PC-3 (cell line): ENCODE measurements around the gene AFF3. TPM values are rescaled to one million over a fixed set of nuclear protein-coding genes. Genes with fewer than 3 reads are reported as not detected.

Experiments
- ATAC-seq: fragments of 200-7000 bp; cut with Tn5 transposase; 2 replicates; pipeline ENCODE4 v1.9.1; 2020; ENCODE audit warnings: mild to moderate bottlenecking, moderate library complexity
- BruUV-seq: library from RNA; stranded (reverse); fragments of 400-500 nt; replicated peaks from 2 replicates; lab custom pipeline; 2021; lab: Mats Ljungman, UMichigan
- CTCF ChIA-PET: fragments of 300-600 bp; sonication (Branson Sonifier 250); formaldehyde crosslinking; loops from one replicate; lab custom pipeline; 2022; ENCODE audit warnings: antibody characterized with exemption; lab: Charles Lee
- POLR2A ChIA-PET: fragments of 300-600 bp; sonication (Branson Sonifier 250); formaldehyde crosslinking; loops from one replicate; lab custom pipeline; 2022; ENCODE audit warnings: antibody characterized with exemption; ENCODE audit not compliant: unreplicated experiment; lab: Charles Lee
- DNase-seq: peaks from one replicate; pipeline ENCODE4 v3.0.0-alpha.2; 2015
- H2AFZ ChIP-seq: fragments of 300-600 bp; sonication (generic); 2 replicates; pipeline ENCODE4 v1.6.0; 2016; ENCODE audit warnings: antibody characterized with exemption, low read length
- H3F3A ChIP-seq: fragments of 300-600 bp; sonication (generic); one replicate; pipeline ENCODE4 v1.6.0; 2017; ENCODE audit warnings: antibody characterized with exemption, low read length, control low read depth, mild to moderate bottlenecking; ENCODE audit not compliant: unreplicated experiment
- H3K27ac ChIP-seq: fragments of 300-600 bp; sonication (generic); 2 replicates; pipeline ENCODE4 v1.5.1; 2016; ENCODE audit warnings: mild to moderate bottlenecking, low read length
- H3K27me3 ChIP-seq: fragments of 300-600 bp; sonication (generic); 2 replicates; pipeline ENCODE4 v1.6.1; 2016; ENCODE audit warnings: low read length, mixed read lengths
- H3K36me3 ChIP-seq: fragments of 300-600 bp; sonication (generic); 2 replicates; pipeline ENCODE4 v1.6.1; 2016; ENCODE audit warnings: low read depth, mixed run types, low read length, mixed read lengths
- H3K4me1 ChIP-seq: fragments of 300-600 bp; sonication (generic); 2 replicates; pipeline ENCODE4 v1.5.1; 2016; ENCODE audit warnings: low read length; ENCODE audit not compliant: insufficient read depth
- H3K4me2 ChIP-seq: fragments of 300-600 bp; sonication (generic); 2 replicates; pipeline ENCODE4 v1.6.0; 2016; ENCODE audit warnings: low read length
- H3K4me3 ChIP-seq: fragments of 300-600 bp; sonication (generic); 2 replicates; pipeline ENCODE4 v1.5.1; 2016; ENCODE audit warnings: mild to moderate bottlenecking, low read length, mixed read lengths
- H3K79me2 ChIP-seq: fragments of 300-600 bp; sonication (generic); 2 replicates; pipeline ENCODE4 v1.6.1; 2017; ENCODE audit warnings: low read length, mixed read lengths
- H3K9ac ChIP-seq: fragments of 300-600 bp; sonication (generic); 2 replicates; pipeline ENCODE4 v1.6.0; 2016; ENCODE audit warnings: mild to moderate bottlenecking, low read length
- H3K9me2 ChIP-seq: fragments of 300-600 bp; sonication (generic); replicated peaks from 2 replicates; pipeline ENCODE4 v1.6.1; 2016; ENCODE audit warnings: mixed run types, low read length, mixed read lengths
- H3K9me3 ChIP-seq: fragments of 300-600 bp; sonication (generic); 2 replicates; pipeline ENCODE4 v1.6.1; 2016; ENCODE audit warnings: low read length, mixed read lengths
- H4K20me1 ChIP-seq: fragments of 300-600 bp; sonication (generic); 2 replicates; pipeline ENCODE4 v1.6.1; 2016; ENCODE audit warnings: low read length, mixed read lengths
- EZH2 ChIP-seq: fragments of 300-600 bp; sonication (generic); IDR thresholded peaks from one replicate; pipeline ENCODE4 v1.6.1; 2017; ENCODE audit warnings: antibody characterized with exemption, mild to moderate bottlenecking, low read length; ENCODE audit not compliant: unreplicated experiment
- EZH2phosphoT487 ChIP-seq: fragments of 300-600 bp; sonication (generic); IDR thresholded peaks from 2 replicates; pipeline ENCODE4 v1.6.1; 2018; ENCODE audit warnings: mild to moderate bottlenecking, antibody characterized with exemption, low read length, borderline replicate concordance
- intact Hi-C: fragments of 100-400 bp; cut with micrococcal nuclease; formaldehyde crosslinking; loops from 2 replicates; pipeline ENCODE4 v1.9.0; 2023
- total RNA-seq: library from RNA; depleted of rRNA; stranded (reverse); fragments of >200 nt; gene quantifications from 2 replicates; pipeline ENCODE4 v1.2.3, GENCODE V29; 2014
- TF ChIP-seq, protein P1 (sequence below): fragments of 300-600 bp; sonication (generic); conservative IDR thresholded peaks from 2 replicates; pipeline ENCODE4 v1.5.1; 2017; ENCODE audit warnings: antibody characterized with exemption, low read depth, mild to moderate bottlenecking, low read length

The AFF3 gene
- total RNA-seq, 1 experiment from 2014 or later = 0.04 TPM

DNA sequence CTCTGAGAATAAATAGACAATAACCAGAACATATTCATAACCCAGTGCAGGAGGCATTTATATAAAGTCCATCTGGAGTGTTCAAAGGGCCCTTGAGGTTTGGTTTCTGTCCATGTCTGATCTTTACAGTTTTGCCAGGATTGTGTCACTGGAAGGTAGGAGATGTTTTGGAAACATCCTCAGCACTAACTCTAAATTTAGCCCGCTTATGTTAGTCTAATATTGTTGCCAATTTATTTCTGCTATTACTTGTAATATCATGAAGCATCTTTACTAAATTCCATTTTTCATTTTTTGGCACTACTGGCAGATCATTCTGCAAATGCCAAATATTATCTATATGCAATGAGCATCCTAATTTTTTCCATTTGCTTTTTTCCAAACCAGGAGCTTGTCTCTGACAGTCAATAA lies 630.2 kb downstream of the AFF3 start:
- no peaks in the 10 kb centered on the region for H3K36me3 ChIP-seq
- H4K20me1 ChIP-seq = no peaks in the 10 kb centered on the region
- H3K79me2 ChIP-seq = no peaks in the 10 kb centered on the region
- intact Hi-C loops = no loop called here
- no TSS peak for BruUV-seq
- H3K9me3 ChIP-seq = no peaks in the 10 kb centered on the region
- ATAC-seq = no peak
- CTCF ChIA-PET = no interaction called here
- no peak overlapping the region for H3K27ac ChIP-seq
- H3K4me1 ChIP-seq = no peaks in the 10 kb centered on the region
- no peaks in the 10 kb centered on the region for H3K27me3 ChIP-seq
- no peak for TF ChIP-seq EZH2phosphoT487
- no peak for TF ChIP-seq EZH2
- TF ChIP-seq, protein P1, sequence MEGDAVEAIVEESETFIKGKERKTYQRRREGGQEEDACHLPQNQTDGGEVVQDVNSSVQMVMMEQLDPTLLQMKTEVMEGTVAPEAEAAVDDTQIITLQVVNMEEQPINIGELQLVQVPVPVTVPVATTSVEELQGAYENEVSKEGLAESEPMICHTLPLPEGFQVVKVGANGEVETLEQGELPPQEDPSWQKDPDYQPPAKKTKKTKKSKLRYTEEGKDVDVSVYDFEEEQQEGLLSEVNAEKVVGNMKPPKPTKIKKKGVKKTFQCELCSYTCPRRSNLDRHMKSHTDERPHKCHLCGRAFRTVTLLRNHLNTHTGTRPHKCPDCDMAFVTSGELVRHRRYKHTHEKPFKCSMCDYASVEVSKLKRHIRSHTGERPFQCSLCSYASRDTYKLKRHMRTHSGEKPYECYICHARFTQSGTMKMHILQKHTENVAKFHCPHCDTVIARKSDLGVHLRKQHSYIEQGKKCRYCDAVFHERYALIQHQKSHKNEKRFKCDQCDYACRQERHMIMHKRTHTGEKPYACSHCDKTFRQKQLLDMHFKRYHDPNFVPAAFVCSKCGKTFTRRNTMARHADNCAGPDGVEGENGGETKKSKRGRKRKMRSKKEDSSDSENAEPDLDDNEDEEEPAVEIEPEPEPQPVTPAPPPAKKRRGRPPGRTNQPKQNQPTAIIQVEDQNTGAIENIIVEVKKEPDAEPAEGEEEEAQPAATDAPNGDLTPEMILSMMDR = no peak
- H3K4me3 ChIP-seq = no peak overlapping the region
- H2AFZ ChIP-seq = no peak overlapping the region
- H3K9me2 ChIP-seq = no peaks in the 10 kb centered on the region
- no peak for DNase-seq
- no peaks in the 10 kb centered on the region for H3F3A ChIP-seq
- no peak overlapping the region for H3K9ac ChIP-seq
- no peak overlapping the region for H3K4me2 ChIP-seq
- POLR2A ChIA-PET = no interaction called here

DNA sequence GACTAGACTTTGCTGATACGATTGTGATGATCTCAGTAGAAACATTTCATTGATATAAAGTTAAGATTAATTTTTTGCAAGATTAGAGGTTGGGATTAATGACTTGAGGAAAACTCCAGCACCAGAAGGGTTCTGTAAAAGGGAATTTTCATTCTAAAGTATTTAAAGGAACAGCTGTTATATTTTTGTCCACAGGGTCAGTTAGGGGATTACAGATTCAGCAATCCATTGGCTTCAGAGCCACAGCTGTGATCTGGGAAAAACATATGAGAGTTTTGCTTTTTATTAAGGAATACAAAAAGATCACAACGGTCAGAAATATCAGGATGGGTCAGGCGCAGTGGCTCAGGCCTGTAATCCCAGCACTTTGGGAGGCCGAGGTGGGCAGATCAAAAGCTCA lies 633.0 kb downstream of the AFF3 start:
- CTCF ChIA-PET = no interaction called here
- DNase-seq (no peak), ATAC-seq (no peak)
- Histone ChIP-seq H3K9me3 (no peaks in the 10 kb centered on the region), H3K36me3 (no peaks in the 10 kb centered on the region), H3K4me1 (peaks cover 6% of the 10 kb centered on the region; the same call in 1 of the 2 replicates), H3K27ac (no peak overlapping the region), H3K9me2 (0 out of 2 replicates have a peak, but pooled peaks cover 5% of the 10 kb centered on the region), H3K9ac (no peak overlapping the region), H2AFZ (no peak overlapping the region), H3F3A (no peaks in the 10 kb centered on the region), H3K4me2 (no peak overlapping the region), H3K79me2 (no peaks in the 10 kb centered on the region), H3K4me3 (no peak overlapping the region), H4K20me1 (no peaks in the 10 kb centered on the region), H3K27me3 (no peaks in the 10 kb centered on the region)
- no peak for TF ChIP-seq EZH2
- TF ChIP-seq EZH2phosphoT487 = no peak
- TF ChIP-seq, protein P1 = no peak
- BruUV-seq = no TSS peak
- POLR2A ChIA-PET = no interaction called here
- intact Hi-C loops = no loop called here

DNA sequence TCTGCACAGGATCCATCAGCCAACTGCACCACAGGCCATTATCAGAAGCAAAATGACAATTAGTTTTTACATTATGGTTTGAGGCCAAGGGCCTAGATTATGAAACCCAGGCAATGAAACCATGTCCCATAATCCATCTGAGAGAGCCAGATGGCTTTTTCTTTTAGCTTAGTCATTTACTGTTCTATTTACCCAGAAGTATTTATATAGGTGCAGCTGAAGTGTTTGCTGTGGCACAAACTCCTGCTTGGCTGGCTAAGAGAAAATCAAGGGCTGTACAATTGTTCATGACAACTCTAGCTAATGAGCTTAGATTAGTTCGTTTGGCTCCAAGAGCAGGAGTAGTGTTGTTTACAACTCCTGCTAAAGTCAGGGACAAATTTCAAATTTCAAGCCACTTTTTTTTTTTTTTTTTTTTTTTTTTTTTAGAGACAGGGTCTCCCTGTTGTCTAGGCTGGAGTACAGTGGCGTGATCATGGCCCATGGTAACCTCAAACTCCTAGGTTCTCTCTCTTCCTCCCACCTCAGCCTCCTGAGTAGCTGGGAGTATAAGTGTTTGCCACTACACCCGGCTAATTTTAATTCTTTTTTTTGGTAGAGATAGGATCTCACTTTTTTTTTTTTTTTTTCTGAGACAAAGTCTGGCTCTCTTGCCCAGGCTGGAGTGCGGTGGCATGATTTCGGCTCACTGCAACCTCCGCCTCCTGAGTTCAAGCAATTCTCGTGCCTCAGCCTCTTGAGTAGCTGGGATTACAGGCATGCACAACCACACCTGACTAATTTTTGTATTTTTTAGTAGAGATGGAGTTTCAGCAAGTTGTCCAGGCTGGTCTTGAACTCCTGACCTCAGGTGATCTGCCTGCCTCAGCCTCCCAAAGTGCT lies 634.2 kb downstream of the AFF3 start:
- no peaks in the 10 kb centered on the region for H3K27me3 ChIP-seq
- no peak overlapping the region for H3K27ac ChIP-seq
- no peak overlapping the region for H2AFZ ChIP-seq
- no peaks in the 10 kb centered on the region for H3K36me3 ChIP-seq
- no peaks in the 10 kb centered on the region for H3K9me3 ChIP-seq
- H3K4me3 ChIP-seq = no peak overlapping the region
- H3K4me2 ChIP-seq = no peak overlapping the region
- H3K9me2 ChIP-seq = 0 out of 2 replicates have a peak, but pooled peaks cover 5% of the 10 kb centered on the region
- DNase-seq = peak; percentile 20
- peaks cover 15% of the 10 kb centered on the region for H3K4me1 ChIP-seq
- H3K9ac ChIP-seq = no peak overlapping the region
- ChIA-PET POLR2A (no interaction called here), CTCF (no interaction called here)
- TF ChIP-seq EZH2phosphoT487 (no peak), EZH2 (no peak)
- TF ChIP-seq, protein P1 = no peak
- no peak; the same call in 1 of the 2 replicates for ATAC-seq
- no peaks in the 10 kb centered on the region for H3F3A ChIP-seq
- intact Hi-C loops = no loop called here
- no peaks in the 10 kb centered on the region for H4K20me1 ChIP-seq
- H3K79me2 ChIP-seq = no peaks in the 10 kb centered on the region
- BruUV-seq = no TSS peak
